GM23338 (cell line): ENCODE results near the gene CHI3L1. TPM values are rescaled to one million over a fixed set of nuclear protein-coding genes. Genes with fewer than 3 reads are reported as not detected.

ENCODE experiments used
- EZH2 ChIP-seq: fragments of 200-600 bp; sonication (generic); IDR thresholded peaks from one replicate; pipeline ENCODE4 v1.8.0; 2017; ENCODE audit warnings: antibody characterized with exemption, mild to moderate bottlenecking, low read depth; ENCODE audit not compliant: unreplicated experiment
- JUNB ChIP-seq: IDR thresholded peaks from one replicate; pipeline ENCODE4 v1.6.1; 2016; ENCODE audit warnings: antibody characterized with exemption; ENCODE audit not compliant: unreplicated experiment
- NANOG ChIP-seq: IDR thresholded peaks from 2 replicates; pipeline ENCODE4 v1.6.1; 2016; ENCODE audit warnings: antibody characterized with exemption, borderline replicate concordance
- POLR2AphosphoS5 ChIP-seq: IDR thresholded peaks from 2 replicates; pipeline ENCODE4 v1.6.1; 2016; ENCODE audit warnings: antibody characterized with exemption, low read depth
- REST ChIP-seq: IDR thresholded peaks from one replicate; pipeline ENCODE4 v1.6.1; 2018; ENCODE audit warnings: antibody characterized with exemption; ENCODE audit not compliant: unreplicated experiment
- STAT1 ChIP-seq: IDR thresholded peaks from one replicate; pipeline ENCODE4 v1.6.1; 2016; ENCODE audit warnings: antibody characterized with exemption; ENCODE audit not compliant: unreplicated experiment
- ZNF331 ChIP-seq: fragments of 250-450 bp; sonication (Bioruptor Pico); IDR thresholded peaks from 2 replicates; pipeline ENCODE4 v1.5.0; 2020; ENCODE audit warnings: low read depth, mild to moderate bottlenecking, moderate library complexity
- ZNF462 ChIP-seq: fragments of 250-450 bp; sonication (Bioruptor Pico); IDR thresholded peaks from 2 replicates; pipeline ENCODE4 v1.5.0; 2020; ENCODE audit warnings: mild to moderate bottlenecking, moderate library complexity
- polyA plus RNA-seq: library from polyadenylated mRNA; unstranded; fragments of >200 nt; fragmentation: Nextera tagmentation; extraction: Ambion mirVana; gene quantifications from 2 replicates; pipeline ENCODE4 v1.2.1, GENCODE V29; 2016
- total RNA-seq: library from RNA; depleted of rRNA; stranded (reverse); fragments of >200 nt; shearing (Covaris generic); gene quantifications from 2 replicates; pipeline ENCODE4 v1.2.3, GENCODE V29; 2014

Gene CHI3L1
- total and polyA plus RNA-seq, 2 experiments from 2014 or later, result 0.76 TPM; not detected in 1

DNA sequence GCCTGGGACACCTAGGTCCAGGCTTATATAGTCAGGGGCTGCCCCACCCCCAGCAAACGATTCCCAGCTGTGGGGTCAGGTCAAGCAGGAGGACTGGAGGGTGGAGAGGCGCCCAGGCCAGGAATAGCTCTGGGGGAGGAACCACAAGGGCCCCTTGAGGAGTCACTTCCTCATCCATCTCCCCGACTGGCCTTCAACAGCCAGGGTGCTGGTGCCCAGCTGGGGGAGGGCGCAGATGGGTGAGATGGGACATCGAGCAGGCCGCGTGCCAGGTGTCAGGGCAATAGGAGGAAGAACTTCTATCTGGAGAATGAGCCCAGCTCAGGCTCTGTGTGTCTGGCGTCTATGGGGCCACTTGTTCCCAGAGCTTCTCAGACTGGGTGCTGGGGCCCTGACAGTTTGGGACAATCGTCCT is 10.7 kb downstream of the CHI3L1 start (continued):
- TF ChIP-seq REST (no peak), EZH2 (no peak), ZNF331 (CRISPR knock-in tag) (no peak), ZNF462 (CRISPR knock-in tag) (no peak), NANOG (no peak), POLR2AphosphoS5 (no peak), JUNB (no peak), STAT1 (no peak)
